ENCODE results near the gene RSPO3.

The RSPO3 gene, protein sequence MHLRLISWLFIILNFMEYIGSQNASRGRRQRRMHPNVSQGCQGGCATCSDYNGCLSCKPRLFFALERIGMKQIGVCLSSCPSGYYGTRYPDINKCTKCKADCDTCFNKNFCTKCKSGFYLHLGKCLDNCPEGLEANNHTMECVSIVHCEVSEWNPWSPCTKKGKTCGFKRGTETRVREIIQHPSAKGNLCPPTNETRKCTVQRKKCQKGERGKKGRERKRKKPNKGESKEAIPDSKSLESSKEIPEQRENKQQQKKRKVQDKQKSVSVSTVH

DNA sequence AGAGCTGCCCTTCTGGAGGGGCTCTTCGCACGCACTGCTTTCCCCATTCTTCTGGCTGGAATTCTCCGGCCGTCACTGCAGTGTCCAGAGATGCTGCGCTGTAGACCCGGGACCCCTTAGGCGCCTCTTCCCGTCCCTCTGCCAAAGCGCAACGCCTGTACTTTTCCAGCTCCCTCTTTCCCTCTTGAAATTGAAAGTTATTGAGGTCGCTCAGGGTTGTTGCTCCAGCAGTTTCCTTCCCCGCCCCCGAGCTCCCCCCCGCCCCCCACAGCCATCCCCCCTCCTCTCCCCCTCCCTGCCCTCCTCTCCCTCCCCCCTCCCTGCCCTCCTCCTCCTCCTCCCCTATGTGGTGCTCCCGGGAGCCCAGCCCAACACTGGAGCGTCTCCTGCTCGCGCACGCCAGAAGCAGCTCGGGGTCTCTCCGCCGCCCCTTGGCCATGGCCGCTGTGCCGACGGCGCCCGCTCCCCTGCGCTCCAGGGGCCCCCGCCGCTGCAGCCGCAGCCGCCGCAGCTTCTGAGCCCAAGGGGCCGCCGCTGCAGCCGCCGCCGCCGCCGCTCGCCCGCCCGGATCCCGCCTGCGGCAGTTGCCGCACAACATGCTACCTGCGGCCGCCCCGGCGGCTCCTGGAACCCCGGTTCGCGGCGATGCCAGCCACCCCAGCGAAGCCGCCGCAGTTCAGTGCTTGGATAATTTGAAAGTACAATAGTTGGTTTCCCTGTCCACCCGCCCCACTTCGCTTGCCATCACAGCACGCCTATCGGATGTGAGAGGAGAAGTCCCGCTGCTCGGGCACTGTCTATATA lies at the start of gene RSPO3:
Gene RSPO3 (plus strand): TSS at position 374 of the 804 bp plus-strand sequence. CDS start 522 bp downstream, outside the sequence.
- no peak for DNase-seq (ENCODE audit: low read depth)
- H3K4me3 ChIP-seq (ENCODE audit: control insufficient read depth, low read depth, low read length): peak within 1 kb of the TSS; percentile 46

DNA sequence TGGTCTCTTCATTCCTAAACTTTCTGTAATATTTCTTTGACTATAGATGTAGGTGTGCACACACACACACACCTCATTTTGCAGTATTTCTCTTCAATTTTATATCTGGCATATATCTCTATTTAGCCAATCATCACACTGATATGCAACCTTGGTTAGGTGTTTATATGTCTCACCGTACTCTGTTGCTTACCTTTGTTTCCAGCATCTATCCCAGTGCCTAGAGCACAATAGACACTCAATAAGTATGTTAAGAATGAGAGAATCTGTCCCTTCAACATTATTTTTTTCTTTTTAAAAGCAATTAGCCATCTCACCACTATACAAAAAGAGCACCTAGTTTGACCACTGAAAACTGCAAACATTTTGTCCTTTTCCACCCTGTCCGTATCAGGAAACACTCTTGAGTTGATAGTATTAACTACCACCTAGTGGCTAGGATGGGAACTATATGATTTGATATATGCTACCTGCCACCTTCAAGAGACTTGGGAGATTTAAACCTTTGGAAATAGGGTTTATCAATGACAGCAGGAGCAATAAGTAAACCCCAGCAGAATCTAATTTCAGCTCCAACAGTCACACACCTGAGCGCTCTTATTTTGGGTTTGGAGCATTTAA lies 48.7 kb upstream of the RSPO3 start:
- no peak overlapping the region for H3K4me3 ChIP-seq (ENCODE audit: control insufficient read depth, low read depth, low read length)
- DNase-seq (ENCODE audit: low read depth): no peak
- TF ChIP-seq, protein P1, sequence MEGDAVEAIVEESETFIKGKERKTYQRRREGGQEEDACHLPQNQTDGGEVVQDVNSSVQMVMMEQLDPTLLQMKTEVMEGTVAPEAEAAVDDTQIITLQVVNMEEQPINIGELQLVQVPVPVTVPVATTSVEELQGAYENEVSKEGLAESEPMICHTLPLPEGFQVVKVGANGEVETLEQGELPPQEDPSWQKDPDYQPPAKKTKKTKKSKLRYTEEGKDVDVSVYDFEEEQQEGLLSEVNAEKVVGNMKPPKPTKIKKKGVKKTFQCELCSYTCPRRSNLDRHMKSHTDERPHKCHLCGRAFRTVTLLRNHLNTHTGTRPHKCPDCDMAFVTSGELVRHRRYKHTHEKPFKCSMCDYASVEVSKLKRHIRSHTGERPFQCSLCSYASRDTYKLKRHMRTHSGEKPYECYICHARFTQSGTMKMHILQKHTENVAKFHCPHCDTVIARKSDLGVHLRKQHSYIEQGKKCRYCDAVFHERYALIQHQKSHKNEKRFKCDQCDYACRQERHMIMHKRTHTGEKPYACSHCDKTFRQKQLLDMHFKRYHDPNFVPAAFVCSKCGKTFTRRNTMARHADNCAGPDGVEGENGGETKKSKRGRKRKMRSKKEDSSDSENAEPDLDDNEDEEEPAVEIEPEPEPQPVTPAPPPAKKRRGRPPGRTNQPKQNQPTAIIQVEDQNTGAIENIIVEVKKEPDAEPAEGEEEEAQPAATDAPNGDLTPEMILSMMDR (IDR thresholded peaks at IDR 0.05; ENCODE audit: control insufficient read depth, insufficient read depth, low read depth, low read length, missing control alignments): peak; percentile 51

More for the DNA sequence above, at the start of gene RSPO3:
- TF ChIP-seq, protein P1 (IDR thresholded peaks at IDR 0.05; ENCODE audit: control insufficient read depth, insufficient read depth, low read depth, low read length, missing control alignments): no peak

DNA sequence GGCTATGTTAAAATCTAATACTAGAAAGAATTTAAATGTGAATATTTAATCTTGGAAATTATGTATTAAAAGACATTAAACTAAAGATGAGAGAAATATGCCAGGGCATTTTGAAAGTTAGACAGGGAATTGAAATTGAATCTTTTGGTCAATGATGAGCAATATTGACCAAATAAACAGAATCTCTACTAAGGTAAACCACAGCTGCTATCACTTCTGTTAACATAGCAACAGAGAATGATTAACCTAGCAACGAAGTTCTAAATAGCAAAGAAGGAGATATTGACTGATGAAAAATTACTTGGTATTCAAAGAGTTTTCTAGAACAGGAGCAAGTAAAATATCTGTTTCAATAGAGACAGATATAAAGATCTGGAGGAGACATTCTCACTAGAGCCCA lies 45.2 kb upstream of the RSPO3 start:
- TF ChIP-seq, protein P1 (IDR thresholded peaks at IDR 0.05; ENCODE audit: control insufficient read depth, insufficient read depth, low read depth, low read length, missing control alignments): no peak
- no peak overlapping the region for H3K4me3 ChIP-seq (ENCODE audit: control insufficient read depth, low read depth, low read length)
- DNase-seq (ENCODE audit: low read depth): no peak

DNA sequence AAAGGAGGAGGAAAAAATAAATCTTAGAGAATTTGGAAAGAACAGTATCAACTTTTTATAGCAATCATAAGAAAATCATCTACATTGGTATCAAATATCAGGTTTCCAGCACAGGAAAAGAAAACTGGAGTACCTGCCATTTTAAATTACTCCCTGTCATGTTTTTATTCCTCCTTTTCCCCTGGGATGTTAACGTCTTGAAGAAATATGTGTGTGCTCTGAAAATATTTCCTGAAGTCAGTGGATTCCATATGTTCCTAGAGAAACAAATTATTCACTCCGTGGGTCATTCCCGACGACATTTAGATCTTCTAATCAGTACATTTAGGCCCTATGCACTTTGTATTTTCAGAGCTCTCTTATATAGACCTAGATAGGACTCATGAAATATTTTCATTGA lies 42.0 kb upstream of the RSPO3 start:
- no peak overlapping the region for H3K4me3 ChIP-seq (ENCODE audit: control insufficient read depth, low read depth, low read length)
- TF ChIP-seq, protein P1 (IDR thresholded peaks at IDR 0.05; ENCODE audit: control insufficient read depth, insufficient read depth, low read depth, low read length, missing control alignments): no peak
- no peak for DNase-seq (ENCODE audit: low read depth)

DNA sequence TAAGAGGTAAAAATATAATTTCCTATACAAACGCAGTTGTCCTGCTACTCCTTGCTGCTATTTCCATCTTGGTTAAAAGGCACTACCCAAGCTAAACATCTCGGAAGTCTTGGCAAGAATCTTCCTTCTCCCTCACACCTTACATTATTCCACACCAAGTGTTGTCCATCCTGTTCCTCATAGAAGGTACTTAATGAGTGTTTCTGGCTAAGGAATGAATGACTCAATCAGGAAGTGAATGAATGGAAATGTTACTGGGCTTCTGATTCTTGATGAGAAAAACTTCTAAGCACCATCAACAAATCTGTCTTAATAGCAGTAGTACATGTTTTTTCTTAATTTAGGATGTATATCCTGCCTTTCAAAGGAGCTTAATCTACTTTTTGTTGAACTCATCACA lies 40.6 kb upstream of the RSPO3 start:
- TF ChIP-seq, protein P1 (IDR thresholded peaks at IDR 0.05; ENCODE audit: control insufficient read depth, insufficient read depth, low read depth, low read length, missing control alignments): no peak
- H3K4me3 ChIP-seq (ENCODE audit: control insufficient read depth, low read depth, low read length): no peak overlapping the region
- DNase-seq (ENCODE audit: low read depth): no peak

DNA sequence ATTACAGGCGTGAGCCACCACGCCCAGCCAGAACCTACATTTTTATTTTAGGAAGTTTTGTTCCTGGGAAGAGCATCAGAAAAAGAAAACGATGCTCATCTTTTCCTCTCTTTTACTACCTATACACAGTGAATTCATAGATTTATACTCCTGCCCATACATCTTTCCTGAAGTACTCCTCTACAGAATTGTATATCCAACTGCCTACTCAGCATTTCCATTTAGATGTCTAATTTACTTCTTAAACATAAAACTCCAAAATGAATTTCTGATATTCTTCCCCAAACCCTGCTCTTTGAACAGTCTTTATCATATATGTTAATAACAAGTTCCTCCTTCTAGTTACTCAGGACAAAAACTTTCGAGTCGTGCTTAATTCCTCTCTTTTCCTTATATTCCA lies 39.8 kb upstream of the RSPO3 start:
- TF ChIP-seq, protein P1 (IDR thresholded peaks at IDR 0.05; ENCODE audit: control insufficient read depth, insufficient read depth, low read depth, low read length, missing control alignments): no peak
- H3K4me3 ChIP-seq (ENCODE audit: control insufficient read depth, low read depth, low read length): no peak overlapping the region
- DNase-seq (ENCODE audit: low read depth): no peak
